Activated CD4-positive, alpha-beta T cell treated with anti-CD3 and anti-CD28 coated beads, Interleukin-10, Interleukin-2, amounts not matched to agents 100 ng/mL and 50 ng/mL, durations not matched to agents 16 hours and 8 hours (primary cell): Measurements from ENCODE around the gene ERCC4.
"Not testable (repeated sequence)": the region's sequence is repeated elsewhere in the genome, so short reads cannot be mapped to it uniquely, and the experiment has no call there.

Experiments
- DNase-seq: peaks from one replicate; pipeline ENCODE4 v3.0.0-alpha.2; 2020

The ERCC4 gene

DNA sequence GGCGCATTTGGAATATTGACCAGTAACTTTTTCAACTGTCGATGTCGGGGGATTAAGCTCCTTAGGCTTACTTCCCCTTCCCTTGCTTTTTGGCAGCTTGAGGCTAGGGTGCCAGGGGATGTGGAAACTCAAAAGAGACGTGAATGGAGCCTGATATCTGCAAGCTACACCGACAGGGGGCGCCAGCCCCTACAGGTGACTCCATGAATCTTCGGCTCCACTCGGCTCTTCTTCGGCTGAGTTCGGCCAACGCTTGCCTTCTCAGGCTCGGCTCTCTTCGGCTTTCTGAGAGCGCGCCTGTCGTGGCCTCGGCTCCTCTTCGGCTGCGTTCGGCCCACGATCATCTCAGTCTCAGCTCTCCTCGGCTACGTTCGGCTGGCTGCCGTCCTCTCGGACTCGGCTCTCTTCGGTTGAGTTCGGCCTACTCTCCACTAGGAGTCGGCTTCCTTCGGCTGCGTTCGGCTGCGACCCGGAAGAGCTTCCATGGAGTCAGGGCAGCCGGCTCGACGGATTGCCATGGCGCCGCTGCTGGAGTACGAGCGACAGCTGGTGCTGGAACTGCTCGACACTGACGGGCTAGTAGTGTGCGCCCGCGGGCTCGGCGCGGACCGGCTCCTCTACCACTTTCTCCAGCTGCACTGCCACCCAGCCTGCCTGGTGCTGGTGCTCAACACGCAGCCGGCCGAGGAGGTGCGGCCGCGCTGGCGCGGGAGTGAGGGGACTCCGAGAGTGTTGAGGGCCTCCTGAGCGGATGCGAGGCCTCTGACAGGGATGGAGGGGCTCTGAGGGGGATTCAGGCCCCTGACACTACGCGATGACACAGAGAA, at the start of gene ERCC4:
Gene ERCC4 (plus strand): TSS at position 472 of the 827 bp plus-strand sequence. CDS start 12 bp downstream, at position 484.
- peak; percentile 99 for DNase-seq

DNA sequence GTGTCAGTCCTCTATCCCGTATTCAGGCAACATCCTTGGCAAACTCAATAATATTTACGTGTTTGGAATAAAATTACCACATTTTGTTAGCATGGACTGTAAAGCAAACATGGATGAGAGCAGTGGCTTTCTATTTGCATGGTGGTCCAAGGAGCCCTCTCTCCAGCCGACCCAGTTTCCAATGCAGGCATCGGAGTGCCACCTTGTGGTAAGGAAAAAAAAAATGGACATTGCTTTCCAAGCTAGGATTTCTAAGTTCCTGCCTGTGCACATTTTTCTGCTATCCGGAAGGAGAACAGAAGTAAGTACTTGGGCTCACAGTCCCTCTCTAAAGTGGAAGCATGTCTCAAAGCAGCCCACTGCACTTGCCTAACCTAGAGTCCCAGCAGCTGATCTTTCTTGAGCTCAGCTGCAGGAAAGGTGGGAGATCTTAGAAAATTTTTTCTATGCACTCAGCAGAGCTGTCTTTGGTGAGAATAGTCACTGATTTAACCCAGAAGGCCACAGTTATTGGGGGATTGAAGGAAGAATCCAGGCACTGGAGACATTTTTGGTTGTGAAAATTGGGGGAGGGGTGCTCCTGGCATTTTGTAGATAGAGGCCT, 46.0 kb upstream of the ERCC4 start:
- DNase-seq, result no peak

DNA sequence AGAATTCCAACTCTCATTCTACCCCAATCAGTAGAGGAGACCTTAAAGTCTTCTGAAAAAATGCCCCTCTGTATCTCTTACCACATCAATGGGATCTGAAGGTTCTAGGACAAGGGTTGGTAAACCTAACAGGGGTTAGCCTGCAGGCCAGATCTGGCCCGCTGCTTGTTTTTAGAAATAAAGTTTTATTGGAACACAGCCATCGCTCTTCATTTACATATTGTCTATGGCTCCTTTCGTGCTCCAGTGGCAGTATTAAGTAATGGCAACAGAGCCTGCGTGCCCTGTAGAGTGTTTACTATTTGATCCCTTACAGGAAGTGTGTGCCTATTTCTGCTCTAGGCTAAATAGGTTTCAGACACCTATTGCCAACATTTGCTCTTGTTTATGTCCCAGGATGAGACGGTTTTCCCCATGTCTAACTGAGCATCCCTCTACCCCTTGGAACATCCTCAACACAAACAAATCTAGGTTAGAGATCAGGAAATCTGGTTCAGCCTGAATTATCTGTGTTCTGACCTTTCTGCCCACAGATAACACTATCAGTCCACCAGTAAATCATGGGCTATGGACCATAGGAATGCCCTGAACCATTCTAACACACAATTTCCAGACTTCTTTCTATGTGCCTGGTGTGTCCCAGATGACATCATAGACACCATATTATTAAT, 44.2 kb upstream of the ERCC4 start:
- no peak for DNase-seq

DNA sequence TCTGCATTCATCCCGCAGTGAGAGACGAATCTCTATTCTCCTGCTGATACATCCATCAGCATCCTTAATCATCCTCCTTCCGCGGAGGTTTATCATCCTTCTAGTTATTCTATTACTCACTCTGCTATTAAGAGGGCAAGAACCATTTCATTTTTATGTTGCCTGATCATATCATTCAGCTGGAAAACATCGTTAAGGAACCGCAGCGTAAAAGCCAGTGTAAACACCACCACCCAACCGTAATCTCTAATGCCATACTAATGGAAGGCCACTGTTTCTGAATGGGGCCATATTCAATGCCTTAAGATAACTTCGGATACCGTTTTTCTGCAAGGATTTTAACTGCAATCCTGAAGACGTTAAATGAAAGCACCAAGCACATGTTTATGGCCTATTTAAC, 36.7 kb upstream of the ERCC4 start:
- DNase-seq, result no peak

DNA sequence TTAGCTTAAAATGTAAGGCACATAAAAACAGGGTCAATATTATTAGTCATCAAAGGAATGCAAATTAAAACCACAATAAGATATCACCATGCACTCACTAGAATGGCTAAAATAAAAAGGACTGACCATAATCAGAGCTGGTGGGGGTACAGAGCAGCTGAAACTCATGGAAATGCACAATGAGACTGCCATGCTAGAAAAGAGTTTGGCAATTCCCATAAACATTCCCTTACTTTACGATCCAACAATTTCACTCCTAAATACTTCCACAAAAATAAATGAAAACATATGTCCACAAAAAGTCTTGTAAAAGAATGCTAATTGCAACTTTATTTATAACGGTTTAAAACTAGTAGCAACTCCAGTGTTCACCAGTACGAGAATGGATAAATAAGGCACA, 36.1 kb upstream of the ERCC4 start:
- DNase-seq, result no peak

DNA sequence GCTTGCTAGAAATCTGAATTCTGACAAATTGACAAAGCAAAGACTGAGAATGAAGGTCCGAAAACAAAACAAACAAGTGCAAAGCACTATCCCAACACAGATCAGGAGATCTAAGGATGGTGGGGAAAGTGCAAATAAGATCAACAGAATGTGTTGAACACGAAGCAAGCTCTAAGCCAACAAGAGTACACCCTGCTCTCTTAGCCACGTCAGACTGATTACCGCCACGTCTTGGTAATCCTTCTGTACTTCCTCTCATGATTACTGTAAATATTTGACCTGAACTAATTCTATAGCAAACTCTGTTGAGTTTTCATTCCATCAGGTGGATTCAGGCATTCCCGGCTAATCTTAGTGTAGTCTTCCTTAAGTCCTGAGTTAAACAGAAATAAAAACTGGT, 34.3 kb upstream of the ERCC4 start:
- no peak for DNase-seq

DNA sequence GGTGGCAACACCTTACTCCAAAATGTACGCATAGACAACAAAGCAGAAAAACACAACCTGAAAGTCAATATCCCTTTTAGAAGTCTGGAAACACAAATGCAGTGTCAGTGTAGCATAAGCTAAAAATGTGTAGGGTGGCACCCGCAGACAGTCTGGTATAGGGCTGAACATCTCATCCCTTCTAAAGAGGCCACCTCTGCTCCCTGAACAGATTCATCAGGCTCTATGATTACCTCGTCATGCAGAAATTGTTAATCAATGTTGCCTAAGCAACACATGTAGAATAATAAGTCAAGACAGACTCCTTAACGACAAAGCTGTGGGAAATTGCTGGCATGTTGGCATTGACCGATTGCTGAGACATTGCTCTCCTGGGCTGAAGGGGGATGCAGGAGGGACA, 33.3 kb upstream of the ERCC4 start:
- DNase-seq, result no peak

DNA sequence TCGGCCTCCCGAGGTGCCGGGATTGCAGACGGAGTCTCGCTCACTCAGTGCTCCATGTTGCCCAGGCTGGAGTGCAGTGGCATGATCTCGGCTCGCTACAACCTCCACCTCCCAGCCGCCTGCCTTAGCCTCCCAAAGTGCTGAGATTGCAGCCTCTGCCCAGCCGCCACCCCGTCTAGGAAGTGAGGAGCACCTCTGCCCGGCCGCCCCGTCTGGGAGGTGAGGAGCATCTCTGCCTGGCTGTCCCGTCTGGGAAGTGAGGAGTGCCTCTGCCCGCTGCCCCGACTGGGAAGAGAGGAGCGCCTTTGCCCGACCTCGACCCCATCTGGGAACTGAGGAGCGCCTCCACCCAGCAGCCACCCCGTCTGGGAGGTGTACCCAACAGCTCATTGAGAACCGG, 30.6 kb upstream of the ERCC4 start:
- not testable (repeated sequence) for DNase-seq

DNA sequence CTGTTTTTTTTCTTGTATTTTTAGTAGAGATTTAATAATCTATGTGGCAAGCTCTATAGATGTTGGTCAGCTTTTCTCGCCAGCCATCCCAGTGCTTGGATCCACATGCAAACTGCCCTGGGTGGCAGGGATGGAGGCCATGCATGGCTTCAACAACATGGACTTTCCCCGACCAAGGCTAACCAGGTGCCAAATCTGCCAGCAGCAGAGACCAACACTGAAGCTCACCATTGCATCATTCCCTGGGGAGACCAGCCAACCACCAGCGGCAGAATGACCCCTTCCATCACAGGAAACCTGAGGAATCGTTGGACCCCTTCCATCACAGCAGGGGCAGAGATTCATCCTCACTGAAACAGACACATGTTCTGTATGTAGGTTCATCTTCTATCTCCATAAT, 27.7 kb upstream of the ERCC4 start:
- DNase-seq, result no peak

DNA sequence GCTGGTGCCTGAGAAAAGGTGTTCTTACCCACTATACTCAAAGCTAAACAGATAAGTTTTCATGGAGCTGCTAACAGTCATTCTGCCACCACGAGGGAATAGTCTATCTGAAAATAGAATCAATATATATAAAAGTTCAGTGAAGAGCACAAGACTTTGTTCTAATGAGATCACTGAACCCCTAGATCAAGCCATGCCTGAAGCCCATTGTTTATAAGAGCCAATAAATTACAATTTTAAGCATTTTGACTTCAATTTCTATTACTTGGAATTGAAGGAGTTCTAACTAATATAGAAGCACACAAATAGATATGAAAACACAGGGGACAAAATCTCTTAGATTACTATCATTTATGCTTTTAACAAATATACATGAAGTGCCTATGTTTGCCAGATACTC, 24.4 kb upstream of the ERCC4 start:
- DNase-seq, result no peak

DNA sequence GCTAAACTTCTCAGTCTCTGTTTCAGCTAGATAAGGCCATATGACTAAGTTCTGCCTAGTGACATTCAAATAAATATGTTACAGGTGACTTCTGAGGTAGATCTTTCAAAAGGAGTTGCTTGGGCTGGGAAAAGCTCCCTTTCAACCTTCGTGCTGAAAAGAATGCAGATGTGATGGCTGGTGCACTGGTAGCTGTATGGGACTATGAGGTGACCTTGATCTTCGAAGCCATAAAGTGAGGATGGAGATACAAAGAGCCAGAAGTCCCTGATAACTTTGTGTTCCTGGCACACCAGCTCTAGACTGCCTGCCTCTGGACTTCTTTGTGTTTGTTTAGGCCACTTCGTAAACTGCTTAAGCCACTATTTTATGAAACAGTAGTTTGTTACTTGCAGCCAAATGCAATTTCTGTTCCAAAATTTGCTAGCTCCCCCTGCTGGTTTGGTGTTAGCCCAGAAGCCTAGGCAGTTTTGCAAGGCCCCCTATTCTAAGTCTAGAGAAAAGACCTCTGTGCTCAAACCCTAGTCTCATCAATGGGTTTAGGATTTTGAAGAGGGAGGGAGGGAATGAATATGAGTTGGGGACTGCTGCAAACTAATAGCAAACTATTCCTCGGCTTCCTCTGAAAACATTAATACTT, 23.3 kb upstream of the ERCC4 start:
- DNase-seq, result peak; percentile 11

DNA sequence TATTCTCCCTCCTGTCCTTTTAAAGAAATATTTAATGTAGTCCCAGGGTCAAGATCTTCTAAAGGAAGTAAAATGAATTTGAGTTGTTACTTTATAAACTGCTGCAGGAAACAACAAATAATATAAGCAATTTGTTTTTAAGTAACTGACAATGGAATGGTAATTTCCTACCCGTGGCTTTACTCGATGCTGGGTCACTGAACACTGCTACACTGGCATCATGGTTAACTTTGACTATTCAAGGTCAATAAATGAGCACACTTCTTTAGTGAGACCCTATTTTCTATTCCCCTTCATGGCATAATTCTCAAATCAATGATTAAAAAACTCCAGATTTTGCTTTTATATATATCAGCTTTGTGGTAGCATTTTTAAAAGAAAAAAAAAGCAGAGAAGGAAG, 22.1 kb upstream of the ERCC4 start:
- no peak for DNase-seq

DNA sequence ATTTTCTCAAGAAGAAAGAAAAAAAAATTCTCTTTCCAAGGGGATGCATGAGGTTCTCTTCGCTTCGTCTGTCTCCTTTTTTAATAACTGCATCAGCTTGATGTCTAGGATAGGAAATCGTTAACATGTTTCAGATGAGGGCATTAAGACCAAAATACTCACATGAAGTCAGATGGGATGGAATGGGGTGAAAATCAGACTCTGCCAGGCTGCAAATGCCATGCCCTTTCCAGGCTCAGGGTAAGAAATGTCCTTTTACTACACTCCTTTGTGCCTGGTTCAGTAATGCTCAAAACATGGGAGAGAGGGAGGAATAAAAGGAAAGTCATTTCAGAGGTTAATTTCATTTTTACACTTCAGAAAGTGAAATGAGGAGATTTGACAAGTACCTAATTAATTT, 21.7 kb upstream of the ERCC4 start:
- DNase-seq, result no peak

DNA sequence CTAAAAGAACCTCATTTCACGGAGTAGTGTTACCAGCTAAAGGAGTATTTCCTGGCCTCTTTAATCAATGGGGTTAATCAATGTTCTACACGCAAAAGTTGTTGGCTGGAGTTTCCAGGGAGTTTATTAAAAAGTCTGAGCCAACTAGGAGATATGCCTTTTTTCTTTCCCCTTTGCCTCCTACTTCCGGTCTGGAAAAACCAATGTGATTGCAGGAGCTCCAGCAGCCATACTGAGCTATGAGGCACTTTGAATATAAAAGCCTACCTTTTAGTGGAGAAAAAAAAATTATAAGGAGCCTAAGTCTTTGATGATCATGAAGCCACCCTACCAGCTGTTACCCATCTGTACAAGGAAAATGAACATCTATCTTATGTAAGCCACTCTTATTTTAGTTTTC, 17.9 kb upstream of the ERCC4 start:
- no peak for DNase-seq

DNA sequence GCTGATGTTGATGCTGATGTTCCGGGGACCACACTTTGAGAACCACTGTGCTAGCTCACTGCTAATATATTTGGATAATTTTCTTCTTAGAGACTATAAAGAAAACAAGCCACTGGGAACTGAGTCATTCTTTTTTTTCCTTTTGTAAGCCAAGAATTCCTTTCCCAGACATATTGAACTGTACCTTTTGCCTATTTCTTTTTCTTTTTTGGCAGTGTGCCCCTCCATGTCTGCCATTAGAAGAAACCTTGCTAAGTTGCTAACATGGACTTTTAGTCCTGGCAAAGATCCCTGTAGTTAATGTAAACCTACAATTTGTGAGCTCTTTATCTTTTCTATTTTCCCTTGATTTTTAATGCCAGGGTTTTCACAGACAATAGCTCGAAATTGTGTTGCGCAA, 17.3 kb upstream of the ERCC4 start:
- DNase-seq, result no peak

DNA sequence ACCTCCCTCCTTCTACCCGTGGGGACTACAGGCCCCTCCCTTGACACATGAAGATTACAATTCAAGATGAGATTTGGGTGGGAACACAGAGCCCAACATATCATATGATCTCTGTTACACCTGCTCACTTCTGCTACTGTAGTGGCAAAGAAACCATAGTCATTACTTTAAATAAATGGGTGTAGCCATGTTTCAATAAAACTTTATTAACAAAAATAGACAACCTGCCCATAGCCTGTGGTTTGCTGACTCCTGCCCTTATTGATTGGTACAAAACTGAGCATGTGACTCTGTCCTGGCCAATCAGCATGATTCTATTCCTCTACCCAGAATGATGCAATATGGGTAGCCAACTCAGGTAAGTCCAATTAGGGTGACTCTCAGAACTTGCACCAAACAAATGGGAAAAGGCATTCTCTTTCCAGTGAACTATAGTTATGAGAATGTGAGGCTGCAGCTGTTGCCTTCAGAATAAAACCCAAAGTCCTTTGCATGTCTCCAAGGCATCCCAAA, 15.7 kb upstream of the ERCC4 start:
- no peak for DNase-seq

DNA sequence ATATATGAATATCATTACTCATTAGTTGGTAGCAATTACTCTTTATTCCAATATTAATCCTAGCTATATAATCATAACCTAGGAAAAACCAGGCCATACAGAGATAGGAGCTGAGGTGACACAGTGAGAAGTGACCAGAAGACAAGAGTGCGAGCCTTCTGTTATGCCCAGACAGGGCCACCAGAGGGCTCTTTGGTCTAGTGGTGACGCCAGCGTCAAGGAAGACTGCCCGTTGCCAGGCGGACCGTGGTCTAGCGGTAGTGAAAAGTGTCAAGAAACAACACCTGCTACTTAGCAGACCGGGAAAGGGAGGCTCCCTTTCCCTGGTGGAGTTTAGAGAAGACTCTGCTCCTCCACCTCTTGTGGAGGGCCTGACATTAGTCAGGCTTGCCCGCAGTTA, 15.1 kb upstream of the ERCC4 start:
- DNase-seq, result peak; percentile 37

DNA sequence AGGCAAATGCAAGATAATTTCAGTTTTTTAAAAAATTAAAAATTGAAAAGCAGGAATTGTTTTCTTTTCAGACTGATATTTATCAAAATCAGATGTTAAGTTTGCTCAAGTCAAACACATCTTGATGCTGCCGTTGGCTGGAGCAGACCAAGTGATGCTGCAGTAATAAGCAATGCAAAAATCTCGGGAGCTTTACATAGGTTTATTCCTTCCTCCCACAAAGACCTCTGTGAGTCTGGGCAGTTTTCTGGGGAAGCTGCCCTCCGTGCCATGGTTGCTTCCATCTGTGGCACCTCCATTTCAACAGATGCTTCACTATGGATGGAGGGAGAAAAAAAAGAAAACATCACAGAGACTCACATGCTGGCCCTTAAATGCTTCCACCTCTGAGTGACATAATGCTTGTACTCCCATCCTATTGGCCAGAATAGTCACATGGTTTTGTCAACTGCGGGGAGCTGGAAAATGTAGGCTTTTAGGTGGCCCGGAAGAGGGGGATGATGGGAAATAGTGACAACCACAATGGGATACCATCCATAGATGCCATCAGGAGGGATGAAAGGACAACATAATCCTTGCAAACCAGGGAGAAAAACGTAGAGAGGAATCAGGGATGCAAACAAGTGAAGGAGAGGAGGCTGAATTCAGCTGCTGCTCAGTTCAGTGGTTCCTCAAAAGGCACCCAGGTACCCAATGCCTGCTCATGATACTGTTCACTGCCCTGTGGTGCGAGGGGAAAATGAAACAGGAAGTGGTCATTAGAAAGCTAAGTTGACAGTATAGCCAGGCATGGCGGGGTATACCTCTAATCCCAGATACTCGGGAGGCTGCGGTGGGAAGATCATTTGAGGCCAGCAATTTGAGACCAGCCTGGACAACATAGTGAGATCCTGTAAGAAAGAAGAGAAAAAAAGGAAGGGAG, 13.5 kb upstream of the ERCC4 start:
- DNase-seq, result no peak

DNA sequence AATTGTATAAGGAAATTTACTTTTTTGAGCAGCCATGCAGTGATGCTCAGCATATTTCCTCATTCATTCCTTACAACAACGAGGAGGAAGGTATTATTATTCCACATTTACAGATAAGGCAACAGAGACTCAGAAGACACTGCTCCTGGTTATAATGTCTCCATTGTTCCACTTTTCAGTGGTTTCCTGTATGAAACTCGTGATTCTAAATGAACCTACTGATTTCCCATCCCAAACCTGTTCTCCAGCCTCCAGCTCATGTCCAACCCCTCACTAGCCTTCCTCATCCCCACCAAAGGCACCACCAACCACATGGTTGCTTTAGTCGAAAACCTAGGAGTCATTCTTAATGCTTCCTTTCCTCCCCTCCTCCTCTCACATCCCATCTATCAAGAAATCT, 12.5 kb upstream of the ERCC4 start:
- no peak for DNase-seq

DNA sequence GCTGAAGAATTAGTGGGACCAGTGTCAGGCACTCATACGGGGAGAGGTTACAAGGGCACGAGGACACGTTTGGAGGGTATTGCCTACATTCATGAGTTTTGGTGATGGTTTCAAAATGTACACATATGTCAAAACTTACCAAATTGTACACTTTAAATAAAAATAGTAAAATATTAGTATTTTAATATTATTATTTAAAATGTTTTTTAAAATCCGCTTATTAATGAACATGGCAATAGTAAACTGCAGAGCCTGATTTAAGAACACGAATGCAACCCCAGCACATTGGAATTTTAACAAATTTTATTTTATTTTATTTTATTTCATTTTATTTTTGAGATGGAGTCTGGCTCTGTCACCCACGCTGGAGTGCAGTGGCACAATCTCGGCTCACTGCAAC, 10.9 kb upstream of the ERCC4 start:
- no peak for DNase-seq

DNA sequence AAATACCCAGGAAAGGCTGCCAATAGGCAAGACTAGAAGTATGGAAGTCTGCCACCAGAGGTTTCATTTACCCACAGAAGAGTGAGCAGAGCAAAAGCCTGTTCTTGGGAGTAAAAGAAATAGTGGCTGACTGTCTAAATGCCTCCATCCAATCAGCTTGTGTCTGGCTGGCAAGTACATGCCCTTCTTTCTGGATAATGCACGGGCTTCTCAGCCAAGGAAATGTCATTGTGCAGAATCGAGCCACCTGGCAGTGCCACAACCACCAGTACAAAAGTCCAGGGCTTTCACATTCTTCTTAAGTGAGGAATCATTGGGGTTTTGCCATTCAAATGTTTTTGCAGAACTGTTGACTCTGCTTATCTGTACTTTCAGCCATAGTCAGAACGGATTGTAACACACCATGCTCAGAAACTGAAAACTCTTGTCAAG, 10.1 kb upstream of the ERCC4 start:
- no peak for DNase-seq

DNA sequence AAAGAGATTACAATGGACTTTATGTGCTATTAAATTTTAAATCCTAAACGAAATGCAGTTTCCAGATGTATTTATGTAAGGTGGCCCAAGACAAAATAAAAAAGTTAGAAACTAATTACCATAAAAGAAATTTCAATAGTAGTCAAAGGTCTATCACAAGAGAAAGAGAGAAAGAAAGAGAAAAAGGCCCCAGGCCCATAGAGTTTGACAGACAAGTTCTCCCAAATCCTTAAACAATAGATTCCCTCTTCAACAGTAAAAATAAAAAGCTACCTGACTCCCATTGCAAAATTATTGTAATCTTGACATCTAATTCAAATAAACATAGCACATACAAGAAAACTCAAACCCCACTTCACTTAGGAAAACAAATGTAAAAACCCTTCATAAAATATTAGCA, 8.6 kb upstream of the ERCC4 start:
- DNase-seq, result no peak
